Vagina (tissue), 2 donors: ENCODE data around the gene EHMT1. TPM values are rescaled to one million over a fixed set of nuclear protein-coding genes. Genes with fewer than 3 reads are reported as not detected.

ENCODE experiments used
- DNase-seq, 2 donors: peaks; one replicate each; pipeline ENCODE4 v3.0.0-alpha.2; 2017; ENCODE audit errors: extremely low spot score in 2 of 2
- H3K27ac ChIP-seq: fragments of 200-600 bp; sonication (generic); one replicate; pipeline ENCODE4 v1.5.1; 2019
- H3K27me3 ChIP-seq: fragments of 200-600 bp; sonication (generic); one replicate; pipeline ENCODE4 v1.5.1; 2019
- H3K36me3 ChIP-seq, 2 donors: fragments of 200-600 bp; sonication (generic); one replicate each; pipeline ENCODE4 v1.5.1; 2017 to 2019
- H3K4me1 ChIP-seq: fragments of 200-600 bp; sonication (generic); one replicate; pipeline ENCODE4 v1.5.1; 2019
- H3K4me3 ChIP-seq, 2 donors: fragments of 200-600 bp; sonication (generic); 1 replicate in 1 of 2; 2 replicates in 1 of 2; pipeline ENCODE4 v1.5.1; 2016 to 2019
- H3K9me3 ChIP-seq: fragments of 200-600 bp; sonication (generic); one replicate; pipeline ENCODE4 v1.5.1; 2019
- POLR2A ChIP-seq, 2 donors: fragments of 450-650 bp; IDR thresholded peaks; one replicate each; pipeline ENCODE4 v1.6.1; 2017; ENCODE audit warnings: antibody characterized with exemption in 2 of 2, mild to moderate bottlenecking in 2 of 2, moderate library complexity in 2 of 2
- POLR2AphosphoS5 ChIP-seq, 2 donors: sonication (generic); formaldehyde crosslinking; IDR thresholded peaks; one replicate each; pipeline ENCODE4 v1.9.0; 2017; ENCODE audit warnings: antibody characterized with exemption in 2 of 2, mild to moderate bottlenecking in 2 of 2, low read depth in 1 of 2; ENCODE audit not compliant: insufficient read depth in 1 of 2
- intact Hi-C: fragments of 100-400 bp; cut with DNase I; formaldehyde crosslinking; loops from one replicate; pipeline ENCODE4 v1.15.1; 2023
- total RNA-seq: library from RNA; depleted of rRNA; stranded (reverse); fragments of >200 nt; gene quantifications from one replicate; pipeline ENCODE4 v1.2.3, GENCODE V29; 2016
- TF ChIP-seq, protein P1 (sequence below), 3 experiments: fragments of 450-650 bp in 2 of 3; fragments of 200-600 bp in 1 of 3; sonication (generic) in 1 of 3; IDR thresholded peaks; one replicate each; pipeline ENCODE4 v1.5.1; 2017 to 2019; ENCODE audit warnings: antibody characterized with exemption in 3 of 3, mild to moderate bottlenecking in 2 of 3, moderate library complexity in 2 of 3

EHMT1 gene
- total RNA-seq, 1 donor from 2014 or later: 65.8 TPM

GRCh38 chr9:137583957-137584356, 34.8 kb upstream of the EHMT1 start:
- TF ChIP-seq POLR2A (IDR thresholded peaks at IDR 0.05) (no peak), POLR2AphosphoS5 (IDR thresholded peaks at IDR 0.05; ENCODE audit: insufficient read depth in 1 of 2, low read depth in 1 of 2) (no peak)
- TF ChIP-seq, protein P1, sequence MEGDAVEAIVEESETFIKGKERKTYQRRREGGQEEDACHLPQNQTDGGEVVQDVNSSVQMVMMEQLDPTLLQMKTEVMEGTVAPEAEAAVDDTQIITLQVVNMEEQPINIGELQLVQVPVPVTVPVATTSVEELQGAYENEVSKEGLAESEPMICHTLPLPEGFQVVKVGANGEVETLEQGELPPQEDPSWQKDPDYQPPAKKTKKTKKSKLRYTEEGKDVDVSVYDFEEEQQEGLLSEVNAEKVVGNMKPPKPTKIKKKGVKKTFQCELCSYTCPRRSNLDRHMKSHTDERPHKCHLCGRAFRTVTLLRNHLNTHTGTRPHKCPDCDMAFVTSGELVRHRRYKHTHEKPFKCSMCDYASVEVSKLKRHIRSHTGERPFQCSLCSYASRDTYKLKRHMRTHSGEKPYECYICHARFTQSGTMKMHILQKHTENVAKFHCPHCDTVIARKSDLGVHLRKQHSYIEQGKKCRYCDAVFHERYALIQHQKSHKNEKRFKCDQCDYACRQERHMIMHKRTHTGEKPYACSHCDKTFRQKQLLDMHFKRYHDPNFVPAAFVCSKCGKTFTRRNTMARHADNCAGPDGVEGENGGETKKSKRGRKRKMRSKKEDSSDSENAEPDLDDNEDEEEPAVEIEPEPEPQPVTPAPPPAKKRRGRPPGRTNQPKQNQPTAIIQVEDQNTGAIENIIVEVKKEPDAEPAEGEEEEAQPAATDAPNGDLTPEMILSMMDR (IDR thresholded peaks at IDR 0.05): no peak
- H3K27me3 ChIP-seq: no peaks in the 10 kb centered on the region
- no peak overlapping the region for H3K27ac ChIP-seq
- intact Hi-C loops: no loop called here
- H3K36me3 ChIP-seq: peaks cover 0 to 63% of the 10 kb centered on the region in 2 donors
- no peaks in the 10 kb centered on the region for H3K9me3 ChIP-seq
- no peak overlapping the region for H3K4me3 ChIP-seq
- peaks cover 17% of the 10 kb centered on the region for H3K4me1 ChIP-seq
- no peak for DNase-seq

- peaks cover 0 to 52% of the 10 kb centered on the region in 2 donors for H3K36me3 ChIP-seq
- intact Hi-C loops: no loop called here
- TF ChIP-seq POLR2A (IDR thresholded peaks at IDR 0.05) (no peak), POLR2AphosphoS5 (IDR thresholded peaks at IDR 0.05; ENCODE audit: insufficient read depth in 1 of 2, low read depth in 1 of 2) (no peak)
- TF ChIP-seq, protein P1 (IDR thresholded peaks at IDR 0.05): no peak
- H3K9me3 ChIP-seq: no peaks in the 10 kb centered on the region
- H3K4me3 ChIP-seq: no peak overlapping the region
- peaks cover 28% of the 10 kb centered on the region for H3K4me1 ChIP-seq
- H3K27ac ChIP-seq: no peak overlapping the region
- no peak for DNase-seq
- no peaks in the 10 kb centered on the region for H3K27me3 ChIP-seq
Observed at GRCh38 chr9:137586854-137587253, 32.0 kb upstream of the EHMT1 start.

GRCh38 chr9:137588311-137588710, 30.5 kb upstream of the EHMT1 start:
- Histone ChIP-seq H3K9me3 (no peaks in the 10 kb centered on the region), H3K27ac (no peak overlapping the region), H3K27me3 (no peaks in the 10 kb centered on the region), H3K4me1 (peaks cover 28% of the 10 kb centered on the region), H3K4me3 (no peak overlapping the region), H3K36me3 (peaks cover 0 to 40% of the 10 kb centered on the region in 2 donors)
- no peak for DNase-seq
- intact Hi-C loops: no loop called here
- TF ChIP-seq, protein P1 (IDR thresholded peaks at IDR 0.05): no peak
- TF ChIP-seq POLR2A (IDR thresholded peaks at IDR 0.05) (no peak), POLR2AphosphoS5 (IDR thresholded peaks at IDR 0.05; ENCODE audit: insufficient read depth in 1 of 2, low read depth in 1 of 2) (no peak)

DNA sequence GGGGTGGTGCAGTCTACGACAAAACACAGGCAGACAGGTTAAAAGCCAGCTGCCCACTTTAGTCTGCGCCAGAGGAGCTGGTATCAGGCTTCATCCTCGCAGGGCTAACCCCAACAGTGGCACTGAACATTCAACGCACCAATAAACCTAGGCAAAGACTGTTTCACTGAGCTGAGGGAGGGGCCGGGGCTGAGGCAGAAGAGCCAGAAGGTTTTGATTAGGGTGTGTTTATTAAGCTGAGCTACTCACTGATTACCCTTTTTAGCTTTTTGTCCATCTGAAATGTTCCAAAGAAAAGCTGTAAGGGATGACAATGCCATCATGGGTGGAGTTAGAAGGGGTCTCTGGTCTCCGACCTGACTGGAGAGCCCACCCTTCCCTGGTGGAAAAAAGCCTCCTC, 29.9 kb upstream of the EHMT1 start:
- no peak for DNase-seq
- peaks cover 0 to 37% of the 10 kb centered on the region in 2 donors for H3K36me3 ChIP-seq
- no peak for TF ChIP-seq POLR2A (IDR thresholded peaks at IDR 0.05)
- no peak for TF ChIP-seq POLR2AphosphoS5 (IDR thresholded peaks at IDR 0.05; ENCODE audit: insufficient read depth in 1 of 2, low read depth in 1 of 2)
- TF ChIP-seq, protein P1 (IDR thresholded peaks at IDR 0.05): no peak
- no peaks in the 10 kb centered on the region for H3K9me3 ChIP-seq
- peaks cover 28% of the 10 kb centered on the region for H3K4me1 ChIP-seq
- H3K27ac ChIP-seq: no peak overlapping the region
- H3K4me3 ChIP-seq: peak overlapping the region in 1 of 2 donors; percentile 70
- H3K27me3 ChIP-seq: no peaks in the 10 kb centered on the region
- intact Hi-C loops: no loop called here

- no peak for DNase-seq
- Histone ChIP-seq H3K36me3 (peaks cover 0 to 32% of the 10 kb centered on the region in 2 donors), H3K27ac (no peak overlapping the region), H3K27me3 (no peaks in the 10 kb centered on the region), H3K9me3 (no peaks in the 10 kb centered on the region), H3K4me3 (peak overlapping the region; percentile 68 to 70), H3K4me1 (peaks cover 28% of the 10 kb centered on the region)
- intact Hi-C loops: loop anchor here (1.0 kb wide), 1 partner anchor 31 kb away; no protein-coding TSS in a partner anchor
- TF ChIP-seq POLR2A (IDR thresholded peaks at IDR 0.05) (no peak), POLR2AphosphoS5 (IDR thresholded peaks at IDR 0.05; ENCODE audit: insufficient read depth in 1 of 2, low read depth in 1 of 2) (no peak)
- TF ChIP-seq, protein P1 (IDR thresholded peaks at IDR 0.05): no peak
Observed at GRCh38 chr9:137589441-137590122, 29.2 kb upstream of the EHMT1 start.
